GM21717 (cell line): ENCODE results near the gene GMFB.

Source experiments
- ATAC-seq: cut with Tn5 transposase; IDR thresholded peaks from one replicate; pipeline ENCODE4 v1.9.1; 2021; ENCODE audit warnings: mild to moderate bottlenecking, moderate library complexity; ENCODE audit not compliant: unreplicated experiment

Gene GMFB

GRCh38 chr14:54493293-54493692, 4.5 kb upstream of the GMFB start:
- no peak for ATAC-seq

- no peak for ATAC-seq
Observed at GRCh38 chr14:54490445-54491175, 1.8 kb upstream of the GMFB start.

- no peak for ATAC-seq
Observed at GRCh38 chr14:54489731-54490444, 1.1 kb upstream of the GMFB start.

- no peak for ATAC-seq
Observed at GRCh38 chr14:54489318-54489683, 521 bp upstream of the GMFB start.

- ATAC-seq: no peak
Observed at GRCh38 chr14:54488318-54488645, 498 bp downstream of the GMFB start.

DNA sequence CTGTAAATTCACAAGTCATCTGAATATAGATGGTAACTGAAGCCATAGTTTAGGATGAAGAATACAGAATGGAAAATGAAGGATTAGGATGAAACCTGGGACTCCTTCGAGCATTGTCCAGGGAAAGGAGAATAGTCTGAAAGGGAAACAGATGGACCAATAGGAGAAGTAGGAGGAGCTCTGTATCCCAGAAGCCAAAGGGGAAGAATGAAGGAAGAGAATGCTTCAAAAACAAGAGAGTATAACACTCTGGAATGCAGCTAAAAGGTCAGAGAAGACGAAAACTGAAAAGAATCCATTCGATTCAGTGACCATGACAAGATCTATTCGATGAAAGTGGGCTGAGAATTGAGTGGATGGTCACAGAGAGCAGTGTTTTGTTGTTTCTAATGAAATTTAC, 1.0 kb downstream of the GMFB start:
- ATAC-seq: no peak

GRCh38 chr14:54486685-54487084, 2.1 kb downstream of the GMFB start:
- no peak for ATAC-seq

- ATAC-seq: no peak
Observed at GRCh38 chr14:54483846-54484245, 4.9 kb downstream of the GMFB start.

DNA sequence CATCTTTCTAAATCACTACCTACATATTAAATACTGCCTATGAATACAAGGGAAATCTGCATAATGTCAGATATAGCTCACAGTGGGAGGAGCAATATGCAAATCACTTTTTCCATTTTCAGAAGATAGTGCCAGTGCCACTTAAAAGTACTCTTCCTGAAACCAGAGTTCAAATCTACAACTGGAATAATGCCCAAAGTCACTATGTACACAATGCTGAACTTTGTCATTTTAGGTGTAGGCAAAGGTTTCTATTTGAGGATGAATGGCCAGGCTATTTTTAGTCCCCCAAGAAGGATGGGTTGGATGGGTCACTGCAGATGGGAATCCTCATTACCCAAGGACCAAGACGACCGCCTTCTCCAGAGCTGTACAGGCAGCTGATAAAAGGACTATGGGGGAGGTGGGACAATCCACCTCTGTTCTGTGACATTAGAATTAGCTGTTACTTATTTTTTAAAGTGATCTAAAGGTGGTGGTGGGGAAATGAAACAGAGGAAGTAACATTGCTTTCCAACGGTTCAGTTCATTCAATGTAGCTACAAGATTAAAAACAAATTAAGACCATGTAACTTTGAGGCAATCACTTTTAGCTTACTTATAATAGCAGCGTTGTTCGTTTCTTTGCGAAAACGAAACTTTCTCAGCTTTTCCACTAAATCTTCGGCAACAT, 5.6 kb downstream of the GMFB start:
- no peak for ATAC-seq

- no peak for ATAC-seq
Observed at GRCh38 chr14:54481695-54482094, 7.1 kb downstream of the GMFB start.

DNA sequence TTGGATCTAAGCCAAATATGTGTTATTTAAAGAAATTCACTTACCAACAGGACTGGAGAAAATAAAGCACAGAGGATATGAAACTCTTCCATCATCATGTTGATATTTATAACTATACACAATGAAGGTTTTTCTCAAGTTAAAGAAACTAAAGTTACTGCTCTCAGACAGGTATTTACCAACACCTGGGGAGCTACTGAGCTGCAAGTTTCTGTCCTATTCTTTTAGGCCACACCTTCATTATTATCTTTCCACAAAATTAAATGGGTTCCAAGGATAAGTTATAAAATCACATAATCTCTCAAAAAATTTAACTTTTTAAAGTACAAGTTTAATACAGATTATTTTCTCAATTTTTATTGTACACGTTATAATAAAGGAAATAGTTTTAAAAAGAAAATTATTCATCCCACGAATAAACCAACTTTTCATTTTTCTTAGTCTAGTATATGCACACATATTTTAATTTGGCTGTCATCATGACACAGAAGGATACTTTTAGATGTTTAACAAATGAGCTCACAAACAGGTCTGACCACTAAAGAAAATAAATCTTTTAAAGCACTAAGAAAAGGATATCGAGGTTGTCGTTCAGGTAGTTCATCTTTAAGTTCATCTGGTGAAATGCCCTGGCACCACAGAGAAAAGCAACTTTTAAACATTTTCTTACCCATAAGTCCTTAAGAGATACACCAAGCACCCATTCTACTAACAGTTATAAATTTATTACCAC, 7.8 kb downstream of the GMFB start:
- no peak for ATAC-seq

DNA sequence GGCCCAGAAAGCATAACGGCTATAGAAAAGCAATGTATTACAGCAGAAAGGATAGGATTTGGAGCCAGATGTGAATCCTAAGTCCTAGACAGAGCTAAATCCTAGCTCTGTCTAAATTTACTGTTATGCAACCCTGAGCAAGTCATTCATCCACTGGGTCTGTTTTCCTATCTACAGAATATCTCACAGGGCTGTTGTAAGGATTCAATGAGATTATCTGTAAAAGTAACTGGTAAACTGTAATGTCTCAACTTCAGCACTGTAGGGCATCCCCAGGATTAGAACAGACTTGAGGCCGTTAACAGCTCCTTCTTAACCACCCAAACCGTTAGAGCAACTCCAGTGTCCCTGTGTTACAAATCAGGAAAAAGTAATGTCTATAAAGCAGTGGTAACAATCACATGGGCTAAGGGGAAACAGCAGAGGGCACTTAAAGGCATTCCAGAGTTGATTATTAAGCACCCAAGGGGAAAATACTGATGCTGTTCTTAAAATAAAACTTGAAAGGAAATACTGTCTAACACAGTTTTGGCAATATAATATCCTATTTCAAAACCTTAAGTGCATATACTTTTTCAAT, 10.1 kb downstream of the GMFB start:
- no peak for ATAC-seq

GRCh38 chr14:54475911-54476310, 12.9 kb downstream of the GMFB start:
- ATAC-seq: no peak

GRCh38 chr14:54475187-54475899, 13.4 kb downstream of the GMFB start:
- no peak for ATAC-seq

DNA sequence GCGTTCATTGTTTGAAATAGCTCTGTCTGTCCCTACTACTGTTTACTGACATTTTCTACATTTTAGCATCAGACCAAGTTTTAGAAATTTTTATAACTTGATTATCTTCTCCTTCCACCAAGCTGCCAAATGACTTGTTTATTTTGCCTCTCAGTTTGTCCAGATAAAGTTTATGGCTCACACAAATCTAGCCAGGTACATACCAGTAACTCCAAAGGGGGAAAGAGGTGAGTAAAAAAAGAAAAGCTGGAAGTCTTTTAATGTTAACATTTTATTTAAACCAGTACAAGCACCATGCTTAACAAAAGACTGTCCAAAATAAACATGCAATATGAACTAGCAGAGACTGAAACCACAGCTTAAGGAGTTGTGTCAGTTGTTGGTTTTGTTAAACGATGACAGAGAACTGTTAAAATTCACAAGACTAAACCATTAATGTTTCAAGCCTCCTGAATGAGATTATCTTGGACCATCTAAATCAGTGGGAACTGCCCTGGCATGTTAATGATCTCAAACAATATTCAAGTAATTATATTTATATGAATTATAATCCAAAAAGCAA, 14.5 kb downstream of the GMFB start:
- no peak for ATAC-seq

DNA sequence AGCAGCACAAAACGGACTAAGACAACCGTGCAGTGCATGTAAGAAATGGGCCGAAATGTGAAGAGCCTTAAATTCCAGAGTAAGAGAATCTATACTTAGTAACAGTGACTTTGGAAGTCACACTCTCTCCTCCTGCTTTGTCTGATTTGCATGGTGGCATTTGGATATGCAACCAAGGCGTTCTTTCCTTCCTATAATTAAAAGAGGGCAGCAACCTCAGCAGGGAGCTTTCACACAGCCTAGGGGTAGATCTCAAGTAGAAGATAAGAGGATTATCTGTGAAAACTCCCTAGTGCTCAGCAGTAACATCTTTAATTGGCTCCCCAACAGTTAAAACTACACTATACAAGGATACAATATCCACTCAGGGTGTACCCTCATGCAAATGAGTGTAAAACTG, 16.5 kb downstream of the GMFB start:
- no peak for ATAC-seq

- ATAC-seq: no peak
Observed at GRCh38 chr14:54471641-54472040, 17.1 kb downstream of the GMFB start.

GRCh38 chr14:54470701-54471100, 18.1 kb downstream of the GMFB start:
- no peak for ATAC-seq

DNA sequence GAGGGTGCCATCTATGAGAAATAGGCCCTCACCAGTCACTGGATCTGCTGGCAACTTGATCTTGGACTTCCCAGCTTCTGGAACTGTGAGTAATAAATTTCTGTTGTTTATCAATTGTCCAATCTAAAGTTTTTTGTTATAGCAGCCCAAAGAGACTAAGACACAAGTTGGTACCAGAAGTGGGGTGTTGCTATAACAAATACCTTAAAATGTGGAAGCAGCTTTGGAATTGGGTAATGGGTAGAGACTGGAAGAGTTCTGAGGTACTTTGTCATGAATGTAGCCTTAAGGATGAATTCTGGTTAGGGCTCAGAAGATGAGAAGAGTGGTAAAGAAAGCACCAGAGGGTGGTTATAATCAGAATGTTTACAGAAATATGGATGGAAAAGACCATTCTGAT, 21.5 kb downstream of the GMFB start:
- no peak for ATAC-seq

DNA sequence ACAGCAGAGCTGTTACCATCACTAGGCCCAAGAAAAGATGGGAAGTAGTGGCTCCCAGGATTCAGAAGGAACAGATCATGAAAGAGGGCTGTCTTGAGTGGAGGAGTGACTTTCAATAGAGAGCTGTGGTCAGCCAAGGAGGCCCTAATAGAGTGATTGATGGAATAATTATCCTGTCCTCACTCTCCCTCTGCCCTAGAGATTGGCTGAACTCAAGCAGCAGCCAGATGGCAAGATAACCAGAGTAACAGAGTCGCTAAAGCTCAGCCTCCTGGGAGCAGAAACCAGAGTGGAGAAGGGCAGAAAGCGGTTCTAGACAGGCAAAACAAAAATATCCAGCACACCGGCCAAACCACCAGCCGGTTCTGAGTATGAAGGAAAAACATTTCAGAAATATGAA, 23.1 kb downstream of the GMFB start:
- ATAC-seq: no peak
